A549 (cell line): ENCODE data around the gene ACKR4. TPM values are rescaled to one million over a fixed set of nuclear protein-coding genes. Genes with fewer than 3 reads are reported as not detected.

Source experiments
- ATAC-seq, 2 experiments: fragments of 200-7000 bp in 1 of 2; fragments of >200 bp in 1 of 2; cut with Nextera tagmentation in 1 of 2; cut with Tn5 transposase in 1 of 2; 3 replicates each; pipeline versions ENCODE4 v1.8.0 to v1.9.1; 2018 to 2020; ENCODE audit warnings: mild to moderate bottlenecking in 1 of 2, moderate library complexity in 1 of 2
- CTCF ChIA-PET: fragments of 300-600 bp; sonication (Branson Sonifier 250); formaldehyde crosslinking; extraction: SDS; loops from one replicate; lab custom pipeline; 2021; ENCODE audit warnings: antibody characterized with exemption, inconsistent platforms; lab: Yijun Ruan, JAX
- POLR2A ChIA-PET: fragments of 350-600 bp; formaldehyde crosslinking; extraction: SDS; loops from one replicate; lab custom pipeline; 2021; ENCODE audit warnings: antibody characterized with exemption, inconsistent platforms; lab: Yijun Ruan, JAX
- DNase-seq, 2 experiments: peaks; one replicate each; pipeline versions ENCODE4 v3.0.0 to v3.0.0-alpha.2; 2011 to 2016; ENCODE audit warnings: low read depth in 1 of 2, low spot score in 1 of 2
- FAIRE-seq: peaks from 2 replicates; lab custom pipeline; 2011; peaks lifted over from hg19 to GRCh38; lab: Jason Lieb, UNC
- H3K27ac ChIP-seq, 2 experiments: fragments of >200 bp; sonication (Bioruptor Twin); formaldehyde crosslinking; 3 replicates each; pipeline ENCODE4 v1.5.1; 2016 to 2017
- H3K4me1 ChIP-seq: fragments of >200 bp; sonication (Bioruptor Twin); formaldehyde crosslinking; 3 replicates; pipeline ENCODE4 v1.6.1; 2016
- H3K4me2 ChIP-seq: fragments of >200 bp; sonication (Bioruptor Twin); formaldehyde crosslinking; 3 replicates; pipeline ENCODE4 v1.6.1; 2016
- H3K4me3 ChIP-seq: fragments of >200 bp; sonication (Bioruptor Twin); formaldehyde crosslinking; 3 replicates; pipeline ENCODE4 v1.5.1; 2016
- H3K9me3 ChIP-seq: fragments of >200 bp; sonication (Bioruptor Twin); formaldehyde crosslinking; 3 replicates; pipeline ENCODE4 v1.6.1; 2016
- BHLHE40 ChIP-seq: IDR thresholded peaks from 2 replicates; pipeline ENCODE4 v1.6.1; 2012; ENCODE audit warnings: low read depth, low read length, inconsistent platforms
- CBX2 ChIP-seq: fragments of 200-600 bp; sonication (generic); IDR thresholded peaks from 2 replicates; pipeline ENCODE4 v1.6.1; 2016; ENCODE audit warnings: low read depth, mild to moderate bottlenecking, borderline replicate concordance
- CBX8 ChIP-seq: fragments of 200-600 bp; sonication (generic); IDR thresholded peaks from 2 replicates; pipeline ENCODE4 v1.6.1; 2016
- CEBPB ChIP-seq, 2 experiments: fragments of >200 bp in 1 of 2; sonication (Bioruptor Twin) in 1 of 2; formaldehyde crosslinking in 1 of 2; IDR thresholded peaks; 2 replicates each; pipeline ENCODE4 v1.6.1; 2012 to 2016
- CHD4 ChIP-seq: fragments of 200-600 bp; sonication (generic); IDR thresholded peaks from 2 replicates; pipeline ENCODE4 v1.6.1; 2016; ENCODE audit warnings: antibody characterized with exemption, mild to moderate bottlenecking, borderline replicate concordance
- EHF ChIP-seq: fragments of 250-450 bp; sonication (Bioruptor Pico); IDR thresholded peaks from 2 replicates; pipeline ENCODE4 v1.5.0; 2020; ENCODE audit warnings: mild to moderate bottlenecking
- EHMT2 ChIP-seq: fragments of 200-600 bp; sonication (generic); IDR thresholded peaks from 2 replicates; pipeline ENCODE4 v1.6.1; 2016; ENCODE audit warnings: antibody characterized with exemption, low read depth, mild to moderate bottlenecking, moderate library complexity
- ELK1 ChIP-seq: fragments of 150-350 bp; IDR thresholded peaks from 2 replicates; pipeline ENCODE4 v1.6.1; 2014; ENCODE audit warnings: low read depth, mild to moderate bottlenecking, low read length
- EP300 ChIP-seq, 2 experiments: fragments of >200 bp; sonication (Bioruptor Twin); formaldehyde crosslinking; IDR thresholded peaks; 2 replicates in 1 of 2; 3 replicates in 1 of 2; pipeline ENCODE4 v1.6.1; 2016 to 2017
- GATA3 ChIP-seq: IDR thresholded peaks from 2 replicates; pipeline ENCODE4 v1.6.1; 2012; ENCODE audit warnings: borderline replicate concordance
- HDAC2 ChIP-seq: fragments of 200-600 bp; sonication (generic); IDR thresholded peaks from 2 replicates; pipeline ENCODE4 v1.6.1; 2016
- HEYL ChIP-seq: fragments of 250-450 bp; sonication (Bioruptor Pico); IDR thresholded peaks from 2 replicates; pipeline ENCODE4 v1.8.0; 2021; ENCODE audit warnings: mild to moderate bottlenecking, moderate library complexity
- HOXA7 ChIP-seq: fragments of 250-450 bp; sonication (Bioruptor Pico); IDR thresholded peaks from 2 replicates; pipeline ENCODE4 v1.5.0; 2020; ENCODE audit warnings: mild to moderate bottlenecking, moderate library complexity
- HOXB5 ChIP-seq: fragments of 250-450 bp; sonication (Bioruptor Pico); IDR thresholded peaks from 2 replicates; pipeline ENCODE4 v1.5.0; 2020; ENCODE audit warnings: mild to moderate bottlenecking, moderate library complexity
- MAFK ChIP-seq: fragments of 450-650 bp; IDR thresholded peaks from 2 replicates; pipeline ENCODE4 v1.6.1; 2014; ENCODE audit not compliant: partially characterized antibody
- MAZ ChIP-seq: fragments of 150-350 bp; IDR thresholded peaks from 2 replicates; pipeline ENCODE4 v1.6.1; 2014; ENCODE audit warnings: antibody characterized with exemption, low read depth, low read length, borderline replicate concordance
- MYC ChIP-seq: IDR thresholded peaks from 2 replicates; pipeline ENCODE4 v1.6.1; 2012; ENCODE audit warnings: mild to moderate bottlenecking, inconsistent platforms, low read length, improper control_type of control experiment, borderline replicate concordance
- NR3C1 ChIP-seq: fragments of >200 bp; sonication (Bioruptor Twin); formaldehyde crosslinking; IDR thresholded peaks from 3 replicates; pipeline ENCODE4 v1.6.1; 2017
- PHF8 ChIP-seq: fragments of 200-600 bp; sonication (generic); IDR thresholded peaks from 2 replicates; pipeline ENCODE4 v1.6.1; 2016; ENCODE audit warnings: low read depth, mild to moderate bottlenecking, antibody characterized with exemption, moderate library complexity, borderline replicate concordance
- POLR2A ChIP-seq: IDR thresholded peaks from 2 replicates; pipeline ENCODE4 v1.6.1; 2012; ENCODE audit warnings: mild to moderate bottlenecking, low read length
- RAD21 ChIP-seq, 2 experiments: fragments of >200 bp in 1 of 2; sonication (Bioruptor Twin) in 1 of 2; formaldehyde crosslinking in 1 of 2; IDR thresholded peaks in 1 of 2; conservative IDR thresholded peaks in 1 of 2; 2 replicates in 1 of 2; 3 replicates in 1 of 2; pipeline ENCODE4 v1.6.1; 2012 to 2018; ENCODE audit warnings: inconsistent platforms in 1 of 2
- RARB ChIP-seq: fragments of 250-450 bp; sonication (Bioruptor Pico); IDR thresholded peaks from 2 replicates; pipeline ENCODE4 v1.8.0; 2021; ENCODE audit warnings: mild to moderate bottlenecking, moderate library complexity
- RCOR1 ChIP-seq: fragments of 150-350 bp; IDR thresholded peaks from 2 replicates; pipeline ENCODE4 v1.6.1; 2014; ENCODE audit warnings: antibody characterized with exemption, low read length, low read depth
- RNF2 ChIP-seq: fragments of 200-600 bp; sonication (generic); IDR thresholded peaks from 2 replicates; pipeline ENCODE4 v1.6.1; 2016; ENCODE audit warnings: low read depth, mild to moderate bottlenecking, antibody characterized with exemption, moderate library complexity, borderline replicate concordance
- SMC3 ChIP-seq: fragments of >200 bp; sonication (Bioruptor Twin); formaldehyde crosslinking; IDR thresholded peaks from 3 replicates; pipeline ENCODE4 v1.6.1; 2018; ENCODE audit warnings: inconsistent platforms
- TFCP2L1 ChIP-seq: fragments of 250-450 bp; sonication (Bioruptor Pico); IDR thresholded peaks from 2 replicates; pipeline ENCODE4 v1.5.0; 2021; ENCODE audit warnings: mild to moderate bottlenecking
- TP53 ChIP-seq: fragments of 250-450 bp; sonication (Bioruptor Pico); IDR thresholded peaks from 2 replicates; pipeline ENCODE4 v1.5.0; 2021; ENCODE audit warnings: mild to moderate bottlenecking, moderate library complexity
- USF2 ChIP-seq: fragments of 450-650 bp; IDR thresholded peaks from 2 replicates; pipeline ENCODE4 v1.6.1; 2014; ENCODE audit warnings: antibody characterized with exemption
- ZSCAN20 ChIP-seq: fragments of 250-450 bp; sonication (Bioruptor Pico); IDR thresholded peaks from 2 replicates; pipeline ENCODE4 v1.8.0; 2022; ENCODE audit warnings: mild to moderate bottlenecking, moderate library complexity
- polyA plus RNA-seq, 4 experiments: library from polyadenylated mRNA; depleted of rRNA in 3 of 4; stranded (reverse); fragments of >200 nt; fragmentation: RNase III in 1 of 4; extraction: RNeasy Plus Mini Kit Qiagen cat#74134 plus additional on column Dnase treatment in 1 of 4; gene quantifications; 2 replicates in 3 of 4; 3 replicates in 1 of 4; pipeline ENCODE4 v1.2.3, GENCODE V29; 2011 to 2017
- TF ChIP-seq, protein P1 (sequence below): fragments of >200 bp; sonication (Bioruptor Twin); formaldehyde crosslinking; IDR thresholded peaks from 3 replicates; pipeline ENCODE4 v1.6.1; 2016

Gene ACKR4
- polyA plus RNA-seq, 2 of the 4 experiments (the other 2 are of a cell fraction), result 0.04 to 0.08 TPM

- DNase-seq (no peak), ATAC-seq (no peak), FAIRE-seq (no peak)
- TF ChIP-seq HEYL (CRISPR knock-in tag) (no peak), POLR2A (no peak), HOXB5 (CRISPR knock-in tag) (no peak), ZSCAN20 (CRISPR knock-in tag) (no peak), GATA3 (no peak), CBX8 (no peak), EHF (CRISPR knock-in tag) (no peak), MAZ (no peak), RAD21 (conservative IDR thresholded peaks at IDR 0.05 in 1 of 2, IDR thresholded peaks at IDR 0.05 in 1 of 2) (no peak), NR3C1 (no peak), BHLHE40 (no peak), PHF8 (no peak), MYC (no peak), TFCP2L1 (CRISPR knock-in tag) (no peak)
- TF ChIP-seq, protein P1, sequence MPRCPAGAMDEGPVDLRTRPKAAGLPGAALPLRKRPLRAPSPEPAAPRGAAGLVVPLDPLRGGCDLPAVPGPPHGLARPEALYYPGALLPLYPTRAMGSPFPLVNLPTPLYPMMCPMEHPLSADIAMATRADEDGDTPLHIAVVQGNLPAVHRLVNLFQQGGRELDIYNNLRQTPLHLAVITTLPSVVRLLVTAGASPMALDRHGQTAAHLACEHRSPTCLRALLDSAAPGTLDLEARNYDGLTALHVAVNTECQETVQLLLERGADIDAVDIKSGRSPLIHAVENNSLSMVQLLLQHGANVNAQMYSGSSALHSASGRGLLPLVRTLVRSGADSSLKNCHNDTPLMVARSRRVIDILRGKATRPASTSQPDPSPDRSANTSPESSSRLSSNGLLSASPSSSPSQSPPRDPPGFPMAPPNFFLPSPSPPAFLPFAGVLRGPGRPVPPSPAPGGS, result no peak
- H3K4me1 ChIP-seq, result peaks cover 10% of the 10 kb centered on the region; the same call in 2 of the 3 replicates
- H3K4me3 ChIP-seq, result no peak overlapping the region
- no peaks in the 10 kb centered on the region for H3K9me3 ChIP-seq
- no peak overlapping the region for H3K27ac ChIP-seq
- ChIA-PET CTCF (interaction anchor here (0.7 to 1.2 kb wide), 2 partner anchors 49 to 58 kb away, joined by 3 to 5 read pairs; no protein-coding TSS in a partner anchor), POLR2A (no interaction called here)
- no peak overlapping the region for H3K4me2 ChIP-seq
Observed at GRCh38 chr3:132594498-132594897, 2.6 kb upstream of the ACKR4 start.

- no peak for TF ChIP-seq RAD21 (conservative IDR thresholded peaks at IDR 0.05 in 1 of 2, IDR thresholded peaks at IDR 0.05 in 1 of 2)
- TF ChIP-seq HEYL (CRISPR knock-in tag), result no peak
- TF ChIP-seq TP53, result no peak
- no peak for TF ChIP-seq CBX2
- TF ChIP-seq EHF (CRISPR knock-in tag), result no peak
- TF ChIP-seq CEBPB (IDR thresholded peaks at IDR 0.05), result no peak
- no peak for TF ChIP-seq CHD4
- TF ChIP-seq HOXA7, result no peak
- TF ChIP-seq EP300 (IDR thresholded peaks at IDR 0.05), result no peak
- no peak for TF ChIP-seq HDAC2
- no peak for TF ChIP-seq RARB (CRISPR knock-in tag)
- TF ChIP-seq USF2, result no peak
- no peak for TF ChIP-seq SMC3
- no peak for TF ChIP-seq ZSCAN20 (CRISPR knock-in tag)
- no peak for TF ChIP-seq EHMT2
- no peak for TF ChIP-seq RNF2
- TF ChIP-seq, all 56 proteins: peak for 0
- DNase-seq (no peak), FAIRE-seq (no peak), ATAC-seq (no peak)
- no peak overlapping the region for H3K4me3 ChIP-seq
- no peak overlapping the region for H3K4me2 ChIP-seq
- ChIA-PET POLR2A (no interaction called here), CTCF (no interaction called here)
- H3K4me1 ChIP-seq, result peaks cover 10% of the 10 kb centered on the region; the same call in 2 of the 3 replicates
- H3K9me3 ChIP-seq, result no peaks in the 10 kb centered on the region
- no peak overlapping the region for H3K27ac ChIP-seq
Observed at GRCh38 chr3:132595014-132595413, 2.1 kb upstream of the ACKR4 start.

GRCh38 chr3:132596326-132596725 lies 744 bp upstream of the ACKR4 start:
- no peak overlapping the region for H3K27ac ChIP-seq
- DNase-seq (no peak), FAIRE-seq (no peak), ATAC-seq (no peak)
- TF ChIP-seq ELK1 (no peak), EHF (CRISPR knock-in tag) (no peak), MAFK (no peak), MYC (no peak), BHLHE40 (no peak), MAZ (no peak), RAD21 (conservative IDR thresholded peaks at IDR 0.05 in 1 of 2, IDR thresholded peaks at IDR 0.05 in 1 of 2) (no peak), RCOR1 (no peak)
- no peak overlapping the region for H3K4me2 ChIP-seq
- H3K4me1 ChIP-seq, result peaks cover 10% of the 10 kb centered on the region; the same call in 2 of the 3 replicates
- H3K4me3 ChIP-seq, result no peak overlapping the region
- ChIA-PET POLR2A (no interaction called here), CTCF (no interaction called here)
- no peaks in the 10 kb centered on the region for H3K9me3 ChIP-seq
